Measurements from ENCODE around the gene ADGRG6.
A peak's percentile ranks its signal among the peaks of the same experiment; 100 is the strongest.

Gene ADGRG6

DNA sequence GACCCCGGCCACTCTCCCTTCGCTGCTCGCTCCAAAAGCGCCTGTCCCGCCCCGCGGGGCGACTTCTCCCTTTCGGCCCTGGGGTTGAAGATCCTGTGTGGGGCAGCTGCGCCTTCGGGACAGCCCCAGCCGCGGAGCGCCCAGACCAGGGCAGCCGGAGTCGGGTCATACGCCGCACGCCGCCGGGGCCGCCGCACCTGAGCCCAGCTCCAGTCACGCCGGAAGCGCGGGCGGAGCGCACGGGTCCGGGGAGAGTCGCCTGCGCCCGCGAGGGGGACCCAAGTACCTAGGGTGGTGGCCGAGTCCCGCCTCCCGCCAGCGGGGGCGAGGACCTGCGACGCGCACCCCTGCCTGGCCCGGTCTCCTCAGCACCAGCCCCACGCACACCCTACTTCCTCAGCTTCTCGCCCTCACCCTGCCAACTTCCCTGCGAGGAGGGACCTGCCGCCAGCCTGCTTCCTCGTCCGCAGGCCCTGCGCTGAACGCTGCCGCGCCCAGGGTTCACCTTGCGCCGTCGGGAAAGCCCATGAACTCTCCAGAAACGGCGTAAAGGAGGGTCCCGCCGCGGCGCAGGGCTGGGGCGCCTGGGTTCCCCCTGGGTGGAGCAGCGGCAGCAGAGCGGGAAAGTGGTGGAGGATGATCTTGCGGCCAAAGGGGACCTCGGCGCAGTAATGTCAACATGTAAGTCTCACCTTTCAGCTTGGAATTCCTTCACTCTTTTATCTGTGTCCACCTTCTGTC is at the start of gene ADGRG6:
ADGRG6 (plus strand) TSS at position 357 of the 741 bp plus-strand sequence; CDS start at position 680, 323 bp downstream.
- peak; percentile 66 for DNase-seq (ENCODE audit: low read depth)
- no peak for TF ChIP-seq CTCF (IDR thresholded peaks at IDR 0.05; ENCODE audit: insufficient read depth, low read depth, low read length, missing control alignments)

DNA sequence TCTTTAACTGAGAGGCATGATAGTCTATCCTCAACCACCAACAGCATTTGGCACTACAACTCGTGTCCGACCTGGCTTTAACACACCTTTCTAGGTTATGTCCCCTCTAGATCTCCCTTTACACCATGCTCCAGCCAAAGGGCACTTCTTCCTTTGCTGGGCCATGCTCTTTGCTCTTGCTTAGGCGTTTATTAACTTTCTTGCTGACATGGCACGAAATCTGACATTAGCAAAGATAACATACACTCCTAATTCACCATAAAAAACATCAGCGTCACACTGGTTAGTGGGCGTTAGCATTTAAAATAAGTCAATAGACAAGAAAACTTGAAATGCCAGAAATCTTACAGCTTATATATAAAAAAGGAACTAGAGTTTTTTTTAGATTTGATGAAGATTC is 47.3 kb upstream of the ADGRG6 start:
- no peak overlapping the region for H3K4me3 ChIP-seq (ENCODE audit: low read length)
- no peak for DNase-seq (ENCODE audit: low read depth)
- TF ChIP-seq CTCF (IDR thresholded peaks at IDR 0.05; ENCODE audit: insufficient read depth, low read depth, low read length, missing control alignments) = no peak

More for the DNA sequence above, at the start of gene ADGRG6:
- peak within 1 kb of the TSS; percentile 69 for H3K4me3 ChIP-seq (ENCODE audit: low read length)

- TF ChIP-seq CTCF (IDR thresholded peaks at IDR 0.05; ENCODE audit: insufficient read depth, low read depth, low read length, missing control alignments) = no peak
- DNase-seq (ENCODE audit: low read depth) = no peak
- H3K4me3 ChIP-seq (ENCODE audit: low read length) = no peak overlapping the region
These were observed 46.0 kb upstream of the ADGRG6 start for GRCh38 chr6:142255785-142256184.

- no peak for TF ChIP-seq CTCF (IDR thresholded peaks at IDR 0.05; ENCODE audit: insufficient read depth, low read depth, low read length, missing control alignments)
- DNase-seq (ENCODE audit: low read depth) = no peak
- no peak overlapping the region for H3K4me3 ChIP-seq (ENCODE audit: low read length)
These were observed 43.5 kb upstream of the ADGRG6 start for GRCh38 chr6:142258305-142258704.

DNA sequence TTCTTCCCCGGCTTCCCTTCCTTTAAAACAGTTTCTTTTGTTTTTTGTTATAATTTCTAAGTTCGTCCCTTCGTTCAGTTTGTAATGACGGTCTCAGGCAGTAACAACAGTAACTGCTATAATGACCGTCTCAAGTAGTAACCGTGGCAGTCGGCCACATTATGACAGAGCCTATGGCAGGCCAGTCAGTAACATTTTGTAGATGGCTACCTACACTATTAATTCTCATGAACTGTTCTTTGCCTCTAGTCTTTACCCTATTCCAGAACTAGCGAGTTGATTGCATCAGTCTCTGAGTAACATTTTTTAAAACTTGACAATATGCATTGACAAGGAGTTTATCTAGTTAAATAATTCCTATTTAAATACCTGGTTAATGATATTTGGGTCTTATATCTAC is 43.0 kb upstream of the ADGRG6 start:
- H3K4me3 ChIP-seq (ENCODE audit: low read length) = no peak overlapping the region
- DNase-seq (ENCODE audit: low read depth) = no peak
- no peak for TF ChIP-seq CTCF (IDR thresholded peaks at IDR 0.05; ENCODE audit: insufficient read depth, low read depth, low read length, missing control alignments)

DNA sequence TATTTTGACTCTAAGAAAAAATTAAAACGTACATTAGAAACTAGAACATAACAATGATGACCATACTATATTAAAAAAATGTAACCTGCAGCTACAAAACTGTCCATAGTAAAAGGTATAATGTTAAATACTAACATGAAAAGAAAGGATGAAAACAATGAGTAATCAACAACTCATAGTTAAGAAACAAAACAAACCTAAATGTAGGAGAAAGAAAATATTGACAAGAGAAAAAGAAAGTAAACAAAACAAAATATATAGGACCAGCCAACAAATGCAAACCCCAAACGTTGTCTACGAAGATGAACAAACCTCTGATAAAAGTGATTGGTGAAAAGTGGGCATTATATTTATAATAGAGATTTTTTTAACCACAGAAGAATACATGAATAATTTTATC is 41.1 kb upstream of the ADGRG6 start:
- H3K4me3 ChIP-seq (ENCODE audit: low read length) = no peak overlapping the region
- no peak for DNase-seq (ENCODE audit: low read depth)
- TF ChIP-seq CTCF (IDR thresholded peaks at IDR 0.05; ENCODE audit: insufficient read depth, low read depth, low read length, missing control alignments) = no peak

- H3K4me3 ChIP-seq (ENCODE audit: low read length) = no peak overlapping the region
- TF ChIP-seq CTCF (IDR thresholded peaks at IDR 0.05; ENCODE audit: insufficient read depth, low read depth, low read length, missing control alignments) = no peak
- no peak for DNase-seq (ENCODE audit: low read depth)
These were observed 39.6 kb upstream of the ADGRG6 start for GRCh38 chr6:142262231-142262630.
